Tibial nerve (tissue), 4 donors: ENCODE measurements around the gene NPHP4.

Experiments used
- CTCF ChIP-seq, 5 experiments: fragments of 200-600 bp in 3 of 5; fragments of 450-650 bp in 2 of 5; sonication (generic) in 3 of 5; IDR thresholded peaks; one replicate each; pipeline ENCODE4 v1.5.1; 2016 to 2019; ENCODE audit warnings: antibody characterized with exemption in 5 of 5, mild to moderate bottlenecking in 3 of 5, moderate library complexity in 2 of 5
- EP300 ChIP-seq, 2 donors: sonication (generic); formaldehyde crosslinking; IDR thresholded peaks; one replicate each; pipeline ENCODE4 v1.6.1; 2017; ENCODE audit warnings: antibody characterized with exemption in 2 of 2, mild to moderate bottlenecking in 1 of 2
- POLR2A ChIP-seq, 2 donors: fragments of 450-650 bp; IDR thresholded peaks; one replicate each; pipeline ENCODE4 v1.6.1; 2017; ENCODE audit warnings: antibody characterized with exemption in 2 of 2, mild to moderate bottlenecking in 2 of 2, moderate library complexity in 2 of 2

- no peak for TF ChIP-seq EP300 (IDR thresholded peaks at IDR 0.05)
- TF ChIP-seq CTCF (IDR thresholded peaks at IDR 0.05) = no peak
- TF ChIP-seq POLR2A (IDR thresholded peaks at IDR 0.05) = no peak
These were observed 46.8 kb downstream of the NPHP4 start for GRCh38 chr1:5945445-5945844.
